HG03280 (cell line): Measurements from ENCODE around the gene COL13A1.

Source experiments
- ATAC-seq: cut with Tn5 transposase; IDR thresholded peaks from one replicate; pipeline ENCODE4 v1.9.1; 2021; ENCODE audit warnings: mild to moderate bottlenecking, moderate library complexity; ENCODE audit not compliant: unreplicated experiment

Gene COL13A1

DNA sequence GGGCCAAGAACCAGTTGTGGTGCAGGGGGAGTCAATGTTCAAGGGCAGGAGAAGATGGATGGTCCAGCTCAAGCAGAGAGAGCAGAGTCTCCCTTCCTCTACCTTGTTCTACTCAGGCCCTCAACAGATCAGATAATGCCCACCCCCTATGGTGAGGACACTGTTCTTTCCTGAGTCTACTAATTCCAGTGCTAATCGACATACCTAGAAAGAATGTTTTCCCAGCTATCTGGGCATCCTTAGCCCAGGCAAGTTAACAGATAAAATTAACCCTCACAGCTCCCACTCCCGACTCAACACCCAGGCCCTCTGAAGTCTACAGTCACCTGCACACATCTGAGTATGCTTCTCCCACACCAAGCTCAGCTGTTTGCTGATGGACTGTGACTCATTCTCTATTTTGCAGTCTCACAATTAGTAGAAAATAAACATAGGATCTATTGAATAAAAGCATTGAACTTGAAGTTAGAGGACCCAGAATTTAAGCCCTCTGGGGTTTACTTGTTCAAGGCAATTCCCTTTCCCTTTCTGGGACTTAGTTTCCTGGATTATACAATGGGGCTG lies 17.1 kb downstream of the COL13A1 start:
- no peak for ATAC-seq

DNA sequence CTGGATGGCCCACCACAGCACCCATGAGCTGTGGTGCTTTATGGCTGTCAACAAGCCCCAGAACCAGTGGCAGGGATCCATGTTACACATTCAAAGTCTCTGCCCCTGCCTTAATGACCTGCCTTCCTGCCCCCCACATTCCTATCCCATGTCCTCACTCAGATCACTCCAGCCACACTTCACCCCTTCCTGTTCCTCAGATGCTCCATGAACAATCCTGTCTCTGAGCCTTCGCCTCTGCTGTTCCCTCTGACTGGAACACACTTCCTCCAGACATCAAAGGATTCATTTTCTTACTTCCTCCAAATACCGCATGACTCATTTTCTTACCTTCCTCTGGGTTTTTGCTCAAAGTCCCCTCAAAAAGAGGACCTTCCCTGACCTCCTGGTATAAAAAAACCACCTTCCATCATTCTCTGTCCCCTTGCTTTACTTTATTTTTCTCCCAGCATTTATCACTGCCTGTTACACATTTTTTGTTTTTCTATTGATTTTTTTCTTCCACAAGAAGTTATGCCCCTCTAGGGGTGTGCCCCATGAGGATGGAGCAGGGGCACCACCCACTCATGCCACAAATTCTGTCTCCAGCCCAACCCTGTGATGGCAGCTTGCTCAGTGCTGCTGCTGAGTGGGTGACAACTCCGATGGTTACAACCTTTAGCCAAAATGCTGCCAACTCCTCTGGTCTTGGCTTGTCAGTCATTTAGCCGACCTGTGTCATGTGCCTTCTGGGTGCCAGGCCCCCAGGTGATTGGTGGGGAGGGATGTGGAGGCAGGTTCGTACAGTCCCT lies 18.2 kb downstream of the COL13A1 start:
- ATAC-seq, result no peak

DNA sequence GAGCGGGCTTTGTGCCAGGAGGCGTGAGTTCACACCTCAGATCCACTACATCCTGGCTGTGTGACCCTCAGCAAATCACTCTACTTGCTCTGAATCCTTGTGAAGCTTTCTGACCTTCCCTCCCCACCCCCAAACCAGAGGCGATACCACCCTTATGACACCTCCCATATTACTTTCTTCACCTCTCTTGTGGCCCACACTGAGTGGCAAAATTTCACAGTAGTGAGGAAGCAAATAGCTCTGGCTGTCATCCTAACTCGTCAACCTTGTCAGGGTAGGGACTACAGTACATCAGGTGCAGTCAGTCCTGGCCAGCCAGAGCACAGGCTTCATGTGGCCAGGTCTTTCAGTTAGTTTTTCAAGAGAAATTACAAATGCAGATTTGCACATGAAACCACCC lies 19.1 kb downstream of the COL13A1 start:
- no peak for ATAC-seq

DNA sequence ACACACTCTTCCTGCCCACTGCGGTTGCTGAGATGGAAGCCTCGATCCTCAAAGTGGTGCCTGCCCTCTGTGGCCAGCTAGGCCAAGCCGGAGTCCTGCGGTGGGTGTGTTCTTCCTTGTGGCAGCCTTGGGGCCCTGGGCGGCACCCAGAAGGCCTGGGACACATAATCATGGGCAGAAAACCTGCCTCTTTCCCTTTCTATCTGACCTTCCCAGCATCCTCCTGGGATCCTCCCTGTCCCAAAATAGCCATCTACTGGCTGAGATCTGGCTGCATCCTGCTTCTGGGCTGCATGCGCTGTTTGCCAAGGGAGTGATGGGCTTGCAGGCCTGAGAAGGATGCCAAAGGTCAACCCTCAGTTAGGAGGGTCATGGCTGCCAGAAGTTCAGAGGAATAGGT lies 23.9 kb downstream of the COL13A1 start:
- ATAC-seq, result no peak

DNA sequence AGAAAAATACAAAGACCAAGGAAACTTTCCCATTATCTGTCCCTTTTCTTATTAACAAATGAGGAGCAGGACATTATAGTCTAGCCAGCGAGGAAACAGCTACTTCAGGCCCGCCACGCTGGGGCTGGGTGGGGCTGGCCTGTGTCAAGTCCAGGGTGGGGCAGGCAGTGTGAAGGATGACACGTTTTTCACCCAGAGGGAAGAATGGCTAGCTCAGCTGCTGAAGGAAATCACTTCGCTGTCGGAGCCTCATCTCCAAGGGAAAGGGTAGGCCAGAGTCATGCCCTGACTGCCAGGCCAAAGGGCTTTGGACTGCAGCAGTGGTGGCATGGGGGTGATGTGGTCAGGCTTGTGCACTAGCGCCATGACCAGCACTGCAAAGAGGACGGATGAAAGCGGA lies 24.4 kb downstream of the COL13A1 start:
- no peak for ATAC-seq

GRCh38 chr10:69826789-69827554 lies 25.3 kb downstream of the COL13A1 start:
- ATAC-seq, result no peak

GRCh38 chr10:69828144-69828870 lies 26.6 kb downstream of the COL13A1 start:
- ATAC-seq, result no peak

GRCh38 chr10:69829775-69830174 lies 28.1 kb downstream of the COL13A1 start:
- no peak for ATAC-seq

DNA sequence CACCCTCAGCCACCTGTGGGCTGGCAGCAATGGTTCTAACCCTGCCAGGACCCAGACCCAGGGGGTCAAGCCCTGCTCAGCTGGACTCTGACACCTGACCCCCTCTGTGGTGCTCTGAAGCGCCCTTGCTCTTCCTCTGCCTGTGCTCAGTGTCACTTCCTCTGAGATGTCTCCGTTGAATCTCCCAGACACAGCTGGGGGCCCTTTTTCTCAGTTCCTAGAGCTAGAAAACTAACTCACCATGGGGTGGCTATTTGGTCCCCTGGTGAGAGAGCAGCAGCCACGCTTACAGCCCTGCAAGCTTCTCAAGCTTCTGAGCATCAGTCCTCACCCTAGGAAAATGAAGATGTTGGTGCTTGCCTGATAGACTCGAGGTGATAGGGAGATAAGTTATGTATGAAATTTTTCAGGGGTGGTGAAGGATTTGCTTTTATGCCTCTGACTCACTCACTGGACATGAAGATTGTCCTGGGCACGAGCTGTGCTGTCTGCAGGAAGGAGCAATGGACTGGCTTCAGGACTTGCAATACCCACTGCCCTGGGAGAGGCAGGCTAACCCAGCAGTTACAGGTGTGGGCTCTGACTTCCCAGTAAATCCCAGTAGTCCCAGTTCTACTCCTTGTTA lies 29.6 kb downstream of the COL13A1 start:
- ATAC-seq, result no peak

DNA sequence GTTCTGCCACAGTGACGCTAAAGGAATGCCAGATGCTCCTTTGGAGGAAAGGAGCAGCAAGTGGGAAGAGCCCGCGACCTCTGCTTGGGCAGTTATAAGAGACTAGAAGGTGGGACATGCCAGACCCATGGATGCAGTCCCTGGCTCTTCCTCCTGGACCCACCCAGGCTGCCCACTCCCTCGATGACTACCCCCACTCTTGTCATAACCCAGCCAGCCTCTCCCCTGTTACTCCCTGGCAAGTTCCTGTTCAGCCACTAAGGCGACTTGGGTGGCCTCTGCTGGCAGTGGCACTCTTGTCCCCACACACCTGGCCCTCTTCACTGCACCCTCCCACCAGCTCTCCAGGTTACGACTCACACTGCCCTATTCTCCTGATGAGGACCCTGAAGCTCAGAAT lies 33.5 kb downstream of the COL13A1 start:
- no peak for ATAC-seq

- no peak for ATAC-seq
These were observed 34.4 kb downstream of the COL13A1 start for GRCh38 chr10:69835875-69836730.

DNA sequence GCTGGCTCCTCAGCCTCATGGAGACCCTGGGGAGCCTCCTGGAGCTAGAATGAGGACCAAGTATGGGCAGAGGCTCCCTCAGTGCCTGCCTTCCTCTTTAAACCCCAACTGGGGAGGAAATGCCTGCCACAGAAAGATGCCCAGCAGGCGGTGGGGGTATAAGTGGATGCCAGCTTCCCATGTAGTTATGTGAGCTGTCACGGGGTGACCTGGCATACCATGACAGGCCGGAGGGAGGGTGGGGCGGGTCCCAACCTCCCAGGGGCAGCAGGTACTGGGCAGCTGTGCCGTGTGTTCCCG lies 35.0 kb downstream of the COL13A1 start:
- ATAC-seq, result no peak

DNA sequence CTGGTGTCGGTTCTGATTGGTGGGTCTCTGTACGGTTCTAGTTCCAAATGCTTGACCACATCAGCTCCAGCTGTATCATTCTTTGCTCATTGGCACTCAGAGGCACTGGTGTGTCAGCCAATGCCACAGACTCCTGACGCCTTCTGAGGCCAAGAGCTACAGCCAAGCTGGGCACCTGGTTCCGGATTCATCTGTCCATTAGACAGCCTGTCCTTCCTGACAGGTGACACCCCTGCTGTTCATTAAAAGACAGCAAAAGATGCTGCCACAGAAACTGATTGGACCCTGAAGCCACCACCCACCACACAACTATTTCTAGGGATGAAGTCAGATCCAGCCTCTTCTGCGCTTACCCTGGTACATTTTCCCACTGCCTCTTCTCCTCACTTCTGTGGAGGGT lies 35.6 kb downstream of the COL13A1 start:
- no peak for ATAC-seq

GRCh38 chr10:69838418-69838817 lies 36.7 kb downstream of the COL13A1 start:
- no peak for ATAC-seq

DNA sequence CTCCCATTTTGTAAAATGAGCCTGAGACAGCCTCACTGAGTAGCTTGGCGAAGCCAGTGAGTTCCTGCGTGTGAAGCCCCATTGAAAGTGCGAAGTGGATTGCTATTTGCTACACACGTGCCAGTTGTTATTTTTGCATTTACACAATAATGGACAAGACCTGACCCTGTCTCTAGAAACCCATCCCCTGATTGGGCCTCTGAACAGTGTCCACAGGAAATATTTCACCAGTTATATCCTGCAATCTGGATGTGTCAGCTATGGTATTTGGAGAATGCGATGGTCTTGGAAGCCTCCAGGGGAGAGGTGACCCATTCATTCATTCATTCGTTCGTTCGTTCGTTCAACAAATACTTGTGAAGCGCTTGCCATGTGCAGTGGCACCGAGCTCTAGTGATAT lies 37.1 kb downstream of the COL13A1 start:
- no peak for ATAC-seq

DNA sequence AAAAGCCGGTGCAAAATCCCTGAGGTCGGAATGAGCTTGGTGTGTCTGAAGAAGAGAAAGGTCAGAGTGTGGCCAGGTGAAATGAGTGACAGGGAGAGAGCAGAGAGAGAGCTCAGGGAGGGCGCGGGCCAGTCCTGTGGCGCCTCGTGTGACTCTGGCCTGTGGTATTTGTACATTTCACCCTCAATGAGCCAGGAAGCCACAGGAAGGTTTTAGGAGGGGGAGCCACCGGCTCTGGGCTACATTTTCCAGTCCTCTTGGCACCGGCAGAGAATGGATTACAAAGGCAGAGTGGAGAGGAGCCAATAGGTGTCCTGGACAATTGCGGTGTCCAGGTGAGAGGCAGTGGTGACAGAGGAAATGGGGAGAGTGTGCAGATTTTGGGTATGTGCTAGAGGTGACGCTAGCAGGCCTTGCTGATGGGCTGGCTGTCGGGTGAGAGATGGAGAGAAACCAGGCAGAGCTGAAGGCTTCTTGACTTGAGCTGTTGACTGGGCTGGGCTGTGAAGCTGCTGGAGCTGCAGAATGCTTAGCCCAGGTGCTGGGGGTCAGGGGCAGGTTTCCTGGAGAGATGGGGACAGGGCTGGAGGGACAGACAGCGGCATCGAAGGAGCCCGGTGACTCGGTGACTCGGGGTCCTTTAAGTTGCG lies 38.1 kb downstream of the COL13A1 start:
- no peak for ATAC-seq

GRCh38 chr10:69840773-69841172 lies 39.1 kb downstream of the COL13A1 start:
- ATAC-seq, result no peak

DNA sequence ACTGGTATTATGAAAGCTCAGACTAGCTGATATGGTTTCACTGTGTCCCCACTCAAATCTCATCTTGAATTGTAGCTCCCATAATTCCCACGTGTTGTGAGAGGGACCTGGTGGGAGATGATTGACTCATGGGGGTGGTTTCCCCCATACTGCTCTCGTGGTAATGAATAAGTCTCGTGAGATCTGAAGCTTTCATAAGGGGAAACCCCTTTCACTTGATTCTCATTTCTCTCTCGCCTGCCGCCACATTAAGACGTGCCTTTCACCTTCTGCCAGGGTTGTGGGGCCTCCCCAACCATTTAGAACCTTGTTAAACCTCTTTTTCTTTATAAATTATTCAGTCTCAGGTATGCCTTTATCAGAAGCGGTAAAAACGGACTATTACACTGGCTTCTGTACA lies 40.3 kb downstream of the COL13A1 start:
- no peak for ATAC-seq

GRCh38 chr10:69842882-69843281 lies 41.2 kb downstream of the COL13A1 start:
- no peak for ATAC-seq

DNA sequence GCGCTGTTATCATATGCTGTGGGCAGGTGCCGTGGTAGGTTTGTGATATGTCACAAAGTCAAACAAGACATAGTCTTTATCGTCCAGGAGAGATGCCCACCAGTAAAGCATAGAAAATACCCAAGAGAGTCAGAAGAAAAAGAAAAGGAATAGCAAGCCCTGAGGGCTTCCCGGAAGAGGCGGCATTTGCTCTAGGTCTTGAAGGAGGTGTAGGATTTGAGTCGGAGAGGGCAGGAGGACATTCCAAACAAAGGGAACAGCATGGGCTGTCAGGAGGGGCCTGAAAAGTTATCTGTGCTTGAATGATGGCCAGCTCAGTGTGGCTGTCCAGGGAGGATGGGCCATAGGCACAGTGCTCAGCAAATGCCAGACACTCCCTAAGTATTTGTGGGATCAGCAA lies 42.2 kb downstream of the COL13A1 start:
- no peak for ATAC-seq
